A549 (cell line): ENCODE results near the gene PAM16.

Experiments
- CHD2 ChIP-seq: fragments of 150-350 bp; IDR thresholded peaks from 2 replicates; pipeline ENCODE4 v1.6.1; 2014; ENCODE audit warnings: low read length; ENCODE audit not compliant: partially characterized antibody
- CTCF ChIP-seq: fragments of >200 bp; sonication (Bioruptor Twin); formaldehyde crosslinking; IDR thresholded peaks from 3 replicates; pipeline ENCODE4 v1.5.1; 2016
- EP300 ChIP-seq, 2 experiments: fragments of >200 bp; sonication (Bioruptor Twin); formaldehyde crosslinking; IDR thresholded peaks; 2 replicates in 1 of 2; 3 replicates in 1 of 2; pipeline ENCODE4 v1.6.1; 2016 to 2017
- HMGXB4 ChIP-seq: fragments of 250-450 bp; sonication (Bioruptor Pico); IDR thresholded peaks from 2 replicates; pipeline ENCODE4 v1.5.0; 2021; ENCODE audit warnings: mild to moderate bottlenecking, moderate library complexity, borderline replicate concordance
- MAFK ChIP-seq: fragments of 450-650 bp; IDR thresholded peaks from 2 replicates; pipeline ENCODE4 v1.6.1; 2014; ENCODE audit not compliant: partially characterized antibody
- POLR2A ChIP-seq: IDR thresholded peaks from 2 replicates; pipeline ENCODE4 v1.6.1; 2012; ENCODE audit warnings: mild to moderate bottlenecking, low read length
- SMC3 ChIP-seq: fragments of >200 bp; sonication (Bioruptor Twin); formaldehyde crosslinking; IDR thresholded peaks from 3 replicates; pipeline ENCODE4 v1.6.1; 2018; ENCODE audit warnings: inconsistent platforms

DNA sequence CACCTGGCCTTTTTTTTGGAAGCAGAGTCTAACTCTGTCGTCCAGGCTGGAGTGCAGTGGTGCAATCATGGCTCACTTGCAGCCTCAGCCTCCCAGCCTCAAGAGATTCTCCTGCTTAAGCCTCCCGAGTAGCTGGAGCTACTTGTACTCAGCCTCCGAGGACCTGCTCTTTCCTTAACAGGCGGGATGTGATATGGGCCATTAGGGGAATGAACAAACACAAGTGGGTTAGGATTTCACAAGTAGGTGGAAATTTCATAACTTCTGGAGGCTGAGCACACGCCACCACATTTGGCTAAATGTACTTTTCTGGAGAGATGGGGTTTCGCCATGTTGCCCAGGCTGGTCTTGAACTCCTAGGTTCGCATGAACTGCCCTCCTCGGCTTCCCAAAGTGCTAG lies 4.1 kb downstream of the PAM16 start:
- no peak for TF ChIP-seq CTCF
- TF ChIP-seq MAFK = no peak
- no peak for TF ChIP-seq SMC3
- TF ChIP-seq EP300 (IDR thresholded peaks at IDR 0.05) = no peak
- no peak for TF ChIP-seq HMGXB4 (CRISPR knock-in tag)
- no peak for TF ChIP-seq POLR2A
- no peak for TF ChIP-seq CHD2
